Measurements from ENCODE around the gene KLHL2. TPM values are rescaled to one million over a fixed set of nuclear protein-coding genes. Genes with fewer than 3 reads are reported as not detected.

The KLHL2 gene
- total and polyA plus RNA-seq, 2 of the 13 experiments (the other 11 are each of a cell fraction or from before 2014, with no cell fraction given), result 9.2 to 17.6 TPM

DNA sequence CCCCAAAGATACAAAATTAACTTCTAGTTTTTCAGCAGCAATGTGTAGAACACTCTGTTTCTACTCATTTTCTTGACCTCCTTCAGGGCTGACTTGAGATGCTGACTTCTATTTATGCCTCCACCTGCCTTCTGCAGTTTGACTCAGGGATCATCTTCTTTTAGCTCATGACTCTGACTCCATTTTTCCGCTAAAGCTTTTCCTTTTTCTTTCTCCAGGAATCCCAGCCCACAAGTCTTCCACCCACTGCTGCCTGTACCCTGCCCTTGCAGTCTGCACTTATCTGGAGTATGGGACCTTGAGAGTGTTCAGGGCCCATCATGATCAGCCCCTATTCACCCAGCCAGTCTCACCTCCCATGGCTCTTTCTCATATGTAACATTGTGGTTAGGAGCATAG, 14.9 kb upstream of the KLHL2 start:
- in situ Hi-C loops (cut with HindIII; ENCODE audit: extremely low pct_ligation_motif_present, low pct_unique_long_range_greater_than_20kb), result no loop called here
- Histone ChIP-seq H3K27ac (ENCODE audit: extremely low read length, insufficient read depth, low read length) (no peak overlapping the region), H3K4me3 (replicated peaks in 1 of 3; ENCODE audit: insufficient read depth in 1 of 3, low read depth in 2 of 3, low read length in 3 of 3) (no peak overlapping the region), H3K9ac (ENCODE audit: insufficient read depth, low read depth, low read length) (no peak overlapping the region), H3K9me3 (ENCODE audit: low read length) (no peaks in the 10 kb centered on the region), H2AFZ (ENCODE audit: low read length) (no peak overlapping the region), H3K79me2 (ENCODE audit: insufficient read depth, low read length) (no peaks in the 10 kb centered on the region), H3K27me3 (ENCODE audit: control insufficient read depth in 1 of 2, insufficient read depth in 2 of 2, low read length in 2 of 2) (peaks cover 0 to 11% of the 10 kb centered on the region in 2 experiments; a peak in 3 of 5 replicates), H3K36me3 (replicated peaks in 1 of 2; ENCODE audit: control insufficient read depth in 1 of 2, insufficient read depth in 2 of 2, low read length in 2 of 2) (no peaks in the 10 kb centered on the region), H3K4me1 (ENCODE audit: insufficient read depth, low read length) (peaks cover 23% of the 10 kb centered on the region), H4K20me1 (ENCODE audit: insufficient read depth, low read length) (no peaks in the 10 kb centered on the region), H3K4me2 (ENCODE audit: low read depth, low read length) (no peak overlapping the region)
- TF ChIP-seq NPAS2 (CRISPR knock-in tag; IDR thresholded peaks at IDR 0.05; ENCODE audit: borderline replicate concordance), result no peak
- TF ChIP-seq, protein P1, sequence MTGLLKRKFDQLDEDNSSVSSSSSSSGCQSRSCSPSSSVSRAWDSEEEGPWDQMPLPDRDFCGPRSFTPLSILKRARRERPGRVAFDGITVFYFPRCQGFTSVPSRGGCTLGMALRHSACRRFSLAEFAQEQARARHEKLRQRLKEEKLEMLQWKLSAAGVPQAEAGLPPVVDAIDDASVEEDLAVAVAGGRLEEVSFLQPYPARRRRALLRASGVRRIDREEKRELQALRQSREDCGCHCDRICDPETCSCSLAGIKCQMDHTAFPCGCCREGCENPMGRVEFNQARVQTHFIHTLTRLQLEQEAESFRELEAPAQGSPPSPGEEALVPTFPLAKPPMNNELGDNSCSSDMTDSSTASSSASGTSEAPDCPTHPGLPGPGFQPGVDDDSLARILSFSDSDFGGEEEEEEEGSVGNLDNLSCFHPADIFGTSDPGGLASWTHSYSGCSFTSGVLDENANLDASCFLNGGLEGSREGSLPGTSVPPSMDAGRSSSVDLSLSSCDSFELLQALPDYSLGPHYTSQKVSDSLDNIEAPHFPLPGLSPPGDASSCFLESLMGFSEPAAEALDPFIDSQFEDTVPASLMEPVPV (CRISPR knock-in tag; IDR thresholded peaks at IDR 0.05), result no peak
- TF ChIP-seq, protein P2, sequence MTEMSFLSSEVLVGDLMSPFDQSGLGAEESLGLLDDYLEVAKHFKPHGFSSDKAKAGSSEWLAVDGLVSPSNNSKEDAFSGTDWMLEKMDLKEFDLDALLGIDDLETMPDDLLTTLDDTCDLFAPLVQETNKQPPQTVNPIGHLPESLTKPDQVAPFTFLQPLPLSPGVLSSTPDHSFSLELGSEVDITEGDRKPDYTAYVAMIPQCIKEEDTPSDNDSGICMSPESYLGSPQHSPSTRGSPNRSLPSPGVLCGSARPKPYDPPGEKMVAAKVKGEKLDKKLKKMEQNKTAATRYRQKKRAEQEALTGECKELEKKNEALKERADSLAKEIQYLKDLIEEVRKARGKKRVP (CRISPR knock-in tag; IDR thresholded peaks at IDR 0.05), result no peak
- TF ChIP-seq, protein P3, sequence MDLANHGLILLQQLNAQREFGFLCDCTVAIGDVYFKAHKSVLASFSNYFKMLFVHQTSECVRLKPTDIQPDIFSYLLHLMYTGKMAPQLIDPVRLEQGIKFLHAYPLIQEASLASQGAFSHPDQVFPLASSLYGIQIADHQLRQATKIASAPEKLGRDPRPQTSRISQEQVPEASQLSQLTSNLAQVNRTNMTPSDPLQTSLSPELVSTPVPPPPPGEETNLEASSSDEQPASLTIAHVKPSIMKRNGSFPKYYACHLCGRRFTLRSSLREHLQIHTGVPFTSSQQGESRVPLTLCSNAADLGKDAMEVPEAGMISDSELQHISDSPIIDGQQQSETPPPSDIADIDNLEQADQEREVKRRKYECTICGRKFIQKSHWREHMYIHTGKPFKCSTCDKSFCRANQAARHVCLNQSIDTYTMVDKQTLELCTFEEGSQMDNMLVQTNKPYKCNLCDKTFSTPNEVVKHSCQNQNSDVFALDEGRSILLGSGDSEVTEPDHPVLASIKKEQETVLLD (CRISPR knock-in tag; IDR thresholded peaks at IDR 0.05; ENCODE audit: low read depth), result no peak
- ChIA-PET POLR2A (no interaction called here), CTCF (ENCODE audit: low intra/inter-chr PET ratio, low total read pairs) (no interaction called here)
- DNase-seq (ENCODE audit: low spot score), result no peak
- intact Hi-C loops (cut with micrococcal nuclease; ENCODE audit: unreplicated experiment), result no loop called here
- BruUV-seq (replicated peaks), result no TSS peak
- ATAC-seq, result no peak
- no peak for FAIRE-seq
- WGBS (ENCODE audit: low lambda C conversion rate), result 34% methylated on average over 1 of the region's 1 CpG
